Activated naive CD8-positive, alpha-beta T cell treated with anti-CD3 and anti-CD28 coated beads for 36 hours (primary cell): ENCODE results near the gene NR5A2. TPM values are rescaled to one million over a fixed set of nuclear protein-coding genes. Genes with fewer than 3 reads are reported as not detected.

Experiments used
- DNase-seq: peaks from one replicate; pipeline ENCODE4 v3.0.0; 2021
- H3K27ac Mint-ChIP-seq: one replicate; pipeline ENCODE4 v1.8.0; 2022; ENCODE audit warnings: mild to moderate bottlenecking, moderate library complexity, mixed read lengths
- H3K27me3 Mint-ChIP-seq: one replicate; pipeline ENCODE4 v1.8.0; 2022; ENCODE audit warnings: mild to moderate bottlenecking, mixed read lengths
- H3K36me3 Mint-ChIP-seq: one replicate; pipeline ENCODE4 v1.8.0; 2021; ENCODE audit warnings: mild to moderate bottlenecking, mixed read lengths
- H3K4me1 Mint-ChIP-seq: one replicate; pipeline ENCODE4 v1.8.0; 2021; ENCODE audit warnings: mixed read lengths
- H3K4me3 Mint-ChIP-seq: one replicate; pipeline ENCODE4 v1.8.0; 2022; ENCODE audit warnings: mild to moderate bottlenecking, moderate library complexity, mixed read lengths
- H3K9me3 Mint-ChIP-seq: one replicate; pipeline ENCODE4 v1.8.0; 2022; ENCODE audit warnings: mixed read lengths
- total RNA-seq, 2 experiments: library from RNA; stranded (reverse); gene quantifications; one replicate each; pipeline ENCODE4 v1.2.3, GENCODE V29; 2021

The NR5A2 gene
- total RNA-seq, 2 experiments from 2014 or later: 0.06 to 0.08 TPM

DNA sequence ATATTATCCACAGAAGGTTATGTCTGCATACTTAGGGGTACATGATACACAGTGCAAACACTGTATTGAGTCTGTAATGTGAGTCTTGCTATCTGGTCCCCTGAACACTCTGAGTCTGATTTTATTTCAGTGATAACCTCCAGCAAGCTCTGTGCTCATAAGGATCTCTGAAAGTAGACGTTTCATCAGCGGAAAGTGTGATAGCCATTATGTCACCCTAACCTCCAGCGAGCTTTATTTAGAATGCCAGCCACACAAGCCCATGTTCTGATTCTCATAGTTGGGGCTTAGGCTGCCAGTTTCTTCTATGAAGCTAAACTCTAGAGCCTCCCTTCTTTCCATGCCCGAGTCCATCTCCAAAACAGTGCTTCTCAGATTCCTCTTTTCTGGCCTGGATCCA, 3.3 kb downstream of the NR5A2 start:
- no peaks in the 10 kb centered on the region for H3K36me3 Mint-ChIP-seq
- DNase-seq: no peak
- H3K4me1 Mint-ChIP-seq: peaks cover 10% of the 10 kb centered on the region
- no peak overlapping the region for H3K4me3 Mint-ChIP-seq
- no peak overlapping the region for H3K27ac Mint-ChIP-seq
- peaks cover 50% of the 10 kb centered on the region for H3K27me3 Mint-ChIP-seq
- H3K9me3 Mint-ChIP-seq: no peaks in the 10 kb centered on the region

DNA sequence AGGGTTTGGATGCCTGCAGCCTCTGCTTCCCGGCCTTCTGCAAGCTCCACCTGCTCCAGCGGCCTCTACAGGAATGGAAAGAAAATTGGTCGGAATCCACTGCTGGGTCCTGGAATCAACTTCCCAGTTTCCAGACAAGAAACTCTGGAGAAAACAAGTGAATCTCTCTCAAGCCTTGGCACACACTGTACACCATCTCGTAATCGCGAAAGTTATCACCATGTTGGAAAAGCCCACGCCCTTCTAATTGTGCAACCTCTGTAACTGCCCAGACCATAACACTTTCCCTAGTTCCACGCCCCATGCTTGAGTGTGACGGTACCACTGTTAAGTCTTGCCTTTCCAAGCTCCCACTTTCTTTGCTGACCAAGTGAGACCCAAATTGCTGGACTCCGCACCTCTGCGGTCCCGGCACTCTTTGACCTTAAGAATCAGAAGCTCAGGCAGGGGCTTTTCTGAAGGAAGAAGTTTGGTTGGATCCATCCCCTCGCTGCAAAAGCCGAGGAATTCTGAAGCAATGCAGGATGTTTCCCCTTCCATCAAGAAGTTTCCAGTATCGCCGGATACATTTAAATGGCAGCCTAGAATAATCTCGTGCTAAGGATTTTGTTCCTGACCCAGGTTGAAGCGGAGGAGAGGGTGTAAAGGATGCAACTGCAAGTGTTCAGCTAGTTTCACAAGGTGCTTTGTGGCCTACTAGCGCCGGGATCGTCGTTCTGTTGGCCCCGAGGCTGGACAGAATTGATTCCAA, 6.2 kb downstream of the NR5A2 start:
- no peak for DNase-seq
- H3K9me3 Mint-ChIP-seq: no peaks in the 10 kb centered on the region
- H3K4me3 Mint-ChIP-seq: no peak overlapping the region

DNA sequence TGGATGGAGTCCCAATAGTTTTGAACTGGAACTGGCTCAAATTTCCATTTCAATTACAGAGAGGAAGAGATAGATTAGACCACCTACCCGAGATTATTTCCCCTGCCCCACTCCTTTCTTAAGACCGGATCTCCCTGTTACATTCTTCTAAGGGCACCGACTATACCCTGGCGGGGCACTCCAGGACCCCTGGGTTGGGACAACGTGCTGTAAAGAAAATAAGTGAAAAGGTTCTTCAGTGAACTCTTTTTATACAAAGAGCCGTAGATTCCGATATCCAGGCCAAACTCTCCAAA, 6.7 kb downstream of the NR5A2 start:
- DNase-seq: no peak
- no peak overlapping the region for H3K27ac Mint-ChIP-seq
- no peaks in the 10 kb centered on the region for H3K9me3 Mint-ChIP-seq
- H3K4me3 Mint-ChIP-seq: no peak overlapping the region
- peaks cover 17% of the 10 kb centered on the region for H3K4me1 Mint-ChIP-seq
- no peaks in the 10 kb centered on the region for H3K36me3 Mint-ChIP-seq
- peaks cover 21% of the 10 kb centered on the region for H3K27me3 Mint-ChIP-seq

More for the DNA sequence above, 6.2 kb downstream of the NR5A2 start:
- H3K36me3 Mint-ChIP-seq: no peaks in the 10 kb centered on the region
- peaks cover 17% of the 10 kb centered on the region for H3K4me1 Mint-ChIP-seq
- H3K27me3 Mint-ChIP-seq: peaks cover 24% of the 10 kb centered on the region
- H3K27ac Mint-ChIP-seq: no peak overlapping the region

DNA sequence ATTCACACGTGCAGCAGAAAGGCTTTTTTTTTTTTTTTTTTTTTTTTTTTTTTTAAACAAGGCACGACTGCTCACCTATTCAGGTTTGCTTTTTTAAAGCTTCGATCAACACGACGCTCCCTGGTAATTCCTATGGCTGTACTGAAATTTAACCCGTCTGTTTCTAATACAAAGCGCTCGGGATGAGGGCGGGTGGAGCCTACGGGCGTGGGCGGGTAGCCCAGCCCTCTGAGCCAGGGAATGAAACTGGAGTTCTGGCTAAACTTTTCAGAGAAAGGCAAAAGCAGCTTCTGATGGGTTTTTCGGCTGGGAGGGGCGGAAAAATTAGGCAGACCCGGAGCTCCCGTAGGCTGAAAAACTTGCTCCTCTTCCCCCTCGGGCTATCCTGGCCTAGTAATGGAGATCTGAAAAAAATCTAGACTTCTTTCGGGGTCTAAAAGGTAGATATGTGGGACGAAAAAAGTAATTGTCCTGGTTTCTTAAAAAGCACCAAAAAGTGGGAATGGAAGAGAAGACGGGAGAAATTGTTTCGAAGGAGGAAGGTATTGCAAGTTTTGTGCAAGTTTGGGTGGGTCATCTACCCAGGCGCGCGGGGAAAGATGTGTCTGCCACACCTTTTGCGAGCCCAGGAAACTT, 7.4 kb downstream of the NR5A2 start:
- no peak overlapping the region for H3K27ac Mint-ChIP-seq
- H3K4me1 Mint-ChIP-seq: peaks cover 19% of the 10 kb centered on the region
- H3K36me3 Mint-ChIP-seq: no peaks in the 10 kb centered on the region
- no peak for DNase-seq
- no peaks in the 10 kb centered on the region for H3K9me3 Mint-ChIP-seq
- no peak overlapping the region for H3K4me3 Mint-ChIP-seq
- H3K27me3 Mint-ChIP-seq: peaks cover 19% of the 10 kb centered on the region

DNA sequence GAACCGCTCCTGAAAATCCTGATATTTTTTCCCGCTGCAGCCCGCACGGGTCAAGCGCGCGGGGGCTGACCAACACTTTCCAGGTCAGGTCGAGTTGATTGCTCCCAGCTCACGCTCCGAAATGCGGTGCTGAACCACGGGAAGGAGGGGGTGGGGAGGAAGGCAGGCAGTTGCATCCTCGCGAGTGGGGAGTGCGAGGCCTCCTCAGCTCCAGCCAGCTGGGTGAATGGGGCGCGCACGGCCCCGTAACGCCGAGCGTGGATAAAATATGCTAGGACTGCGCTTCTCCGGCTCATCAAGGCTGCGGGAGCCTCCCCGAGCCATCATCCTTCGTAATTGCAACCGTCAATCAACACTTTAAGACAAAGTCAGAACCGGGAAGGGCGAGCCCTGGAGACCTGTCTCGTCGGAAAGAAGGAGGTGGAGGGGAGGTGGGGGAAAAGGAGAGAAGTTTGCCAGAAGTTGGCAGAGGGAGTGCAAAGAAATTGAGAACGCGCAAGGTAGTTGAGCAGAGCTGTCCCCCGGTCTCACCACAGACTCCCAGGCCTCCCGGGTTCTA, 8.0 kb downstream of the NR5A2 start:
- peaks cover 19% of the 10 kb centered on the region for H3K27me3 Mint-ChIP-seq
- peak overlapping the region; percentile 40 for H3K4me3 Mint-ChIP-seq
- DNase-seq: no peak
- H3K9me3 Mint-ChIP-seq: no peaks in the 10 kb centered on the region
- H3K27ac Mint-ChIP-seq: no peak overlapping the region
- peaks cover 25% of the 10 kb centered on the region for H3K4me1 Mint-ChIP-seq
- H3K36me3 Mint-ChIP-seq: no peaks in the 10 kb centered on the region

DNA sequence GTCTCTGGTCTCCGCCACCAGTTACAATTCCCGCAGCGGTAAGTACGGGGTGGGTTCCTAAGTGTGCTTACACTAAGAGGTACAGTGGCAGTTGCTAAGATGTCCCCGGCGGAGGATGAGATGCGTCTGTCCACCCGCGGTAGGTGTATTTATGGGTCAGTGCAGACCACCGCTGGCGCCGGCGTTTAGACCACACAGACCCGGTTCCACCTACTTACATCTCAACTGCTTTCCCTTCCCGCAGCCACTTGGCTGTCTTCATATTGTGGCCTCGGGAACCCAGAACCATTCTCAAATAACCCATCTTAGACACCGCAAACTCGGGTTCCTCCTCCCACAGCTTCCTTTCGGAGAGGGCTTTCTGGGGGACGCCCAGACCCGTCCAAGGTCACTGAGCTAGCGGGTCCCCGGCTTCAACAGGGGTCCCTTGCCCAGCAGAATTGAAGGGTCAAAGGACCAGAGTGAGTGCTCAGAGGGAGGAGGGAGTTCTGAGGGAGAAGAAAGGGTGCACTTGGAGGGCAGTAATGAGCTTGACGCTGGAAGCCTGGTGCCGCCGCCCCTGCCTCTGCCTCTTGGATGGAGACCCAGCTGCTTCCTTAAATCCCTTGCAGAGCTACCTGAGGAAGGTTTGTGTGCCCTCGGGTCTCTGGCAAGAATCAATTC, 8.6 kb downstream of the NR5A2 start:
- Mint-ChIP-seq H3K4me3 (no peak overlapping the region), H3K9me3 (no peaks in the 10 kb centered on the region), H3K27ac (no peak overlapping the region), H3K27me3 (peaks cover 19% of the 10 kb centered on the region), H3K4me1 (peaks cover 27% of the 10 kb centered on the region), H3K36me3 (no peaks in the 10 kb centered on the region)
- no peak for DNase-seq

DNA sequence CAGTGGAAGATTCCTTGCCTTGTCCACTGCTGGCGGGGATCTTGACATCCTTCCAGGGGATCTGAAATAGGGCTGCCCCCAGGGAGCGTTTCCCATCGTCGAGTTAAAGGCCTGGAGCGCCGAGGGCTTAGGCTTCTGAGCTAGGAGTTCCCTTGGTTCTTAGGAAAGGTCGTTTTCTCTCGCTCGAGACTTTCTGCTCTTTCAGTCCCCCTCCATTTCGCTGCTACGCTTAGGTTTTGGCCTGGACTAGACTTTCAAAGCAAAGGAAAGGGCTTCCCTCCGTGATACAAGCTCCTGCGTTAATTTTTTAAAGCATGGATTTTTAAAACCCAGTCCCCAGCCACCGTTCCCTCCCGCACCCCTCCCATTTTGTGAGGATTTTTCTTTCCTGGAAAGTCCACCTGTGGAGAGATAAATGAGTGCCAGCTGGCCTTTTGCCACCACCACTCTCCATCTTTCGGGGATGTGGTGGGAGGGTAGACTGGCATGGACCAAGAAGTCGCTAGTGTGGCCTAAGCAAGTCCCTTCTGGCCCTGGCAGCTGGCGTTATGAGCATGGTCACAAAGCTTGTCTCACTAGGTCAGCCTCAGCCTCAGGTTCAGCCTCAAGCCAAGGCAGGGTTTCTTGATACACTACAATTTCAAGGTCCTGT, 9.2 kb downstream of the NR5A2 start:
- Mint-ChIP-seq H3K4me1 (peaks cover 29% of the 10 kb centered on the region), H3K9me3 (no peaks in the 10 kb centered on the region), H3K4me3 (no peak overlapping the region), H3K27ac (no peak overlapping the region), H3K27me3 (peaks cover 23% of the 10 kb centered on the region), H3K36me3 (no peaks in the 10 kb centered on the region)
- DNase-seq: no peak

DNA sequence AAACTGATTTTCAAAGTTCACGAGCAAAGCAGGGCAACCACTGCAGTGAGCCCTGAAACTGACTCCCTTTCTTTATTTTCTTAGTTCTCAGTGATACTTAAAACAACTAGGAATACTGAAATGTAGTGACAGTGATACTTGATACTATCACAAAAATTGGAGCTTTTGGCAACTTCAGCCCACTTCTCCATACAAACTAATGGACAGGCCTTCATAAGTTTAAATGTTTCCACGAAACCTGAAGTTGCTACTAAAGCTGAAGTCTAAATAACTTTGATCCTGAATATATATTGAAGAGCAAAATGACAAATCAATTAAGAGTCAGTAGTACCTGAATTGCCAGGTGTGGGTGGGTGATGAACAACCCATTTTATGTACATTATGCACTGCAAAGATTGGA, 10.0 kb downstream of the NR5A2 start:
- Mint-ChIP-seq H3K36me3 (no peaks in the 10 kb centered on the region), H3K27ac (no peak overlapping the region), H3K4me3 (peak overlapping the region; percentile 12), H3K9me3 (no peaks in the 10 kb centered on the region), H3K4me1 (peaks cover 29% of the 10 kb centered on the region), H3K27me3 (peaks cover 31% of the 10 kb centered on the region)
- no peak for DNase-seq

DNA sequence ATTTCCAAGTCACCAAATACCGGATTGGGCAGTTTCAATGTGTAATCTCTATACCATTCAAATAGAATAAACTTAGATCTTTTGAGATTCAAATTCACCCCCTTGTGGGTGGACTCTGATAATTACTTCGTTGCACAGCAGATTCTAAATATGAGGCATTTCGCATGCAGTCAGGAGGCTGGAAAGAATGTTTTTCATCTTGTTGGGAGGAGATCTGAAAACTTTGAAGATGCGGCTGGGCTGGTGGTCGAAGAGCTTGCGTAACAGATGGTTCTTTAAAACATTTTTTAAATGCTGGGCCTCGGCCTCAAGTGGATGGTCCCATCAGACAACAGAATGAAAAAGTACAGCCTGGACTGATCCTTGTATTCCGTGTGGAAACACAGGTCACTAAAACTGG, 10.4 kb downstream of the NR5A2 start:
- Mint-ChIP-seq H3K36me3 (no peaks in the 10 kb centered on the region), H3K27me3 (peaks cover 35% of the 10 kb centered on the region), H3K9me3 (no peaks in the 10 kb centered on the region), H3K4me1 (peaks cover 33% of the 10 kb centered on the region), H3K4me3 (peak overlapping the region; percentile 12), H3K27ac (no peak overlapping the region)
- DNase-seq: no peak

DNA sequence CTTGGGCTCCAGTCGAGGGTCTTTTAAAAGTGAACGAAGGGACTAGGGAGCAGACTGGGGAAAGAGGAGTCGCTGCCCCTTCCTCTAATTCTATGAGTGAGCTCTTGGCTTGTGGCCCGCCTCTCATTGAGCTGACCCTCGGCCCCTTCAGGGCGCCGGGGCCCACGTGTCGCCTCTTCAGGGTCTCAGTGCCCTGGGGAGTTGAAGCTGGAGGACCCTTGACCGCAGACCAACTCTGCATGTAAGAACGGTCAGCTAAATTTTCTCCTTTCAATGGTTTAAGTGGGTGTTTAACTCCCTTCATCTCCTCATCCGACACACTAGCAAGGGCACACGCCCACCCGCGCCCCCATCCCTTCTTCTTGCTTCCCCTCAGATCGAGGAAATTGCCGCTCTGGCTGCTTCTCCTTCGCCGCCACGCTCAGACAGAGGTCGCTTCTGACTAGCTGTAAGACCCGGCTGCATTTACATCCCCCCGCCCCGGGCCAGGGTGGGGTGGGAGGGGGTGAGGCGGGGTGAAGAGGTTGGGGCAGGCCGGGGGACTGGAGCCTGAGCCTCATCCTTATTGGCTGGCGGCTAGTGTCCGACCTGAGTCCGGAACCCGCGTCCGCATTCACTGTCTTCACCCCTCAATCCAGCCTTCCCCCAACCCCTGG, 10.9 kb downstream of the NR5A2 start:
- DNase-seq: no peak
- peak overlapping the region; percentile 50 for H3K4me3 Mint-ChIP-seq
- peaks cover 40% of the 10 kb centered on the region for H3K27me3 Mint-ChIP-seq
- no peak overlapping the region for H3K27ac Mint-ChIP-seq
- peaks cover 35% of the 10 kb centered on the region for H3K4me1 Mint-ChIP-seq
- H3K36me3 Mint-ChIP-seq: no peaks in the 10 kb centered on the region
- H3K9me3 Mint-ChIP-seq: no peaks in the 10 kb centered on the region

DNA sequence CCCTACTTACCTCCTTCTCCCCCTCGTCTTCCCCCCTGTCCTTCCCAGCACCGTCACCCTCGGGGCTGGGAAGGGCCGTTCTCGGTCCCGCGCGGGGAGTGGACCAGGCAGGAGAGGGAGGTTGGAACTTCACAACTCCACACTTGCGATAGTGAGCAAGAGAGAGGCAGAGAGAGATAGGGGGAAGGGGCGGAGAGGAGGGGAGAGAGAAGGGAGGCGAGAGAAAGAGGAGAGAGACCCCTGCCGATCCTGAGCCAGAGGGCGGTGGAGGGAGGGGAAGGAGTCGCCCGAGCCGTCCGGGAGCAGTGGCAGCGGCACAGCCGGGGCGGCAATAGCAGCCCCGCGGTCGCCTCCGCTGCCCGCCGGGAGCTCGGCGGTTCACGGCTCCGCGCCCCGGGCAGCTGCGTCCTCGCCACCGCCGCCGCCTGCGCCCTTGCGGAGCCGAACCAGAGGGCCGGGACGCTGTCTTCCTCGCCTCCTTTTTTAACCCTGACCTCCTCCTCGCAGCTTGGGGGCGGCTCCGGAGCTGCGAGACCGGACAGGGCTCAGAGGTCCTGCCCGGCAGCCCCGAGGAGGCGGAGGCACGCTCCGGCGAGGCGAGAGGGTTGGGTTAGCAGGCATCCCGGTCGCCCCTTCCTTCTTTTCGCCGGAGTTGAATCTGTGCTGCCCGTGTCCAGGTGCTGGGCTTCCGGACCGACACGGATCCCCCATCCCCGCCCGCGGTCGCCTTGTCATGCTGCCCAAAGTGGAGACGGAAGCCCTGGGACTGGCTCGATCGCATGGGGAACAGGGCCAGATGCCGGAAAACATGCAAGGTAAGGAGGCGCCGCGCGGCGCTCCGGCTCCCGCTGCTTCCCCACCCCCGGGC, 11.7 kb downstream of the NR5A2 start:
- no peaks in the 10 kb centered on the region for H3K9me3 Mint-ChIP-seq

DNA sequence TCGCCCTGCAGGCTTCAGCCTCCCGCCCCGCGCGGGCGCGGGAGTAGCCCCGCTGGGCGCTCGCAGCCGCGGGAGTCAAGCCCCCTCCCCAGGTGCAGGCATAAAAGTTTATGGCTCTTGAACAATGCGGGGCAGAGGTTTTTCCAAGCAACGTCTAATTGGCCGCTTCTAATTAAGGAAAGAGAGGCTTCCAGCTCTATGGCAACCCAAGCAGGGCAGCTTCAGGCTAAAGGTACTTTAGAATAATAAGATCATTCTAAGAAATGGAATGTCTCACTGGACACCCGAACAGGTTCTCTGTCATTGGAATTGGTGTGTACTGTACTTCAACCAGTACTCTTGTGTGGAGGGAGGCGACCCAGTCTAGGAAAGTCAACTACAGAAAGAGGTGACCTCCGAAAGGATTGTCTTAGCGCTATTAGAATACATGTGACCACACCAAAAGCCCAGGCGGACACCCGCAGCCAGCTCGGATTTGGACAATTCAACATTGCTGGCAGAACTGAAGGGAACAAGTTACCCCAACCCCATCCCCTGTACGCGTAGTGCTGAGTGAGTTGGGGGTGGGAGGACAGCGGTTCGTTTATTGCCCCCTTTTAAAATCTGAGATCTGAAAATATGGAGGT, 12.5 kb downstream of the NR5A2 start:
- Mint-ChIP-seq H3K4me1 (peaks cover 35% of the 10 kb centered on the region), H3K4me3 (peak overlapping the region; percentile 22), H3K27me3 (peaks cover 48% of the 10 kb centered on the region), H3K27ac (no peak overlapping the region), H3K36me3 (no peaks in the 10 kb centered on the region), H3K9me3 (no peaks in the 10 kb centered on the region)
- DNase-seq: no peak

More for the DNA sequence above, 11.7 kb downstream of the NR5A2 start:
- no peaks in the 10 kb centered on the region for H3K36me3 Mint-ChIP-seq
- peak overlapping the region; percentile 69 for H3K4me3 Mint-ChIP-seq
- peaks cover 45% of the 10 kb centered on the region for H3K27me3 Mint-ChIP-seq
- peak; percentile 39 for DNase-seq
- no peak overlapping the region for H3K27ac Mint-ChIP-seq
- peaks cover 35% of the 10 kb centered on the region for H3K4me1 Mint-ChIP-seq

DNA sequence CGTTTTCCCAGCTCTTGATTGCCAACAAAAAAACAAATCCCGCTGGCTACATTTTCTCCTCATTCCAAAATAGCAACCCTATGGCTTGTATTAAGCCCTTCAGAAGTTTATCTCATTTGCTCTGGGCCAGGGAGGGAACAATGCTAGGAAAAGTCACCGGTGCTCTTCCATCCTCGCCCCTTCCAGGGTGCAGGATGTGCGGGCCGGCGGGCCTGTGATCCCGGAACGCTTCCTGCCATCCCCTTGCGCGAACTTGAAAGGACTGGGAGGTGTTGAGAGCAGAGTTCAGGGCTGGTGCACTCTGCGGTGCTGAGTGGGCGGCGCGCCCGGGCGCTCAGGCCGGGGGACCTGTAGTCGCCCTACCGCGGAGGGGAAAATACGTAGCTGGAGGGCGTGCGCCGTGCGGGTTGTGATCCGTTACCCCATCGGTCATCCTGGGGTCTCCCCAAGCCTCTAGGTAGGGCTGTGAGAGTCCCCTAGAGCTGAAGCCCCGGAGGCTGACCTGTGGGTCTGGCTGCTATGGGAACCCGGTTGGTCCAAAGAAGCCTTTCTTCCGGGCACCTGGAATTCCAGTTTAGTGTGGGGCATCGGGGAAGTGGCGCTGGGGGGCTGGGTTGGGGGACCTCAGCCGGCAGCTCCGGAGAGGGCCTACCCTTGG, 13.1 kb downstream of the NR5A2 start:
- H3K4me1 Mint-ChIP-seq: peaks cover 33% of the 10 kb centered on the region
- H3K9me3 Mint-ChIP-seq: no peaks in the 10 kb centered on the region
- H3K4me3 Mint-ChIP-seq: no peak overlapping the region
- peaks cover 55% of the 10 kb centered on the region for H3K27me3 Mint-ChIP-seq
- H3K36me3 Mint-ChIP-seq: no peaks in the 10 kb centered on the region
- H3K27ac Mint-ChIP-seq: no peak overlapping the region
- DNase-seq: peak; percentile 24
